Caco-2 (cell line): ENCODE data around the gene IL11. TPM values are rescaled to one million over a fixed set of nuclear protein-coding genes. Genes with fewer than 3 reads are reported as not detected.
A peak's percentile ranks its signal among the peaks of the same experiment; 100 is the strongest.

Source experiments
- BruUV-seq: library from RNA; stranded (reverse); fragments of 400-500 nt; replicated peaks from 2 replicates; lab custom pipeline; 2021; lab: Mats Ljungman, UMichigan
- CTCF ChIA-PET: fragments of 300-600 bp; sonication (Branson Sonifier 250); formaldehyde crosslinking; loops from one replicate; lab custom pipeline; 2022; ENCODE audit warnings: antibody characterized with exemption; lab: Charles Lee
- POLR2A ChIA-PET: fragments of 300-600 bp; sonication (Branson Sonifier 250); formaldehyde crosslinking; loops from one replicate; lab custom pipeline; 2022; ENCODE audit warnings: antibody characterized with exemption; lab: Charles Lee
- DNase-seq, 2 experiments: peaks; one replicate each; pipeline versions ENCODE4 v3.0.0 to v3.0.0-alpha.2; 2020 to 2022
- H3K27me3 ChIP-seq: replicated peaks from 2 replicates; pipeline ENCODE4 v1.6.0; 2011; ENCODE audit warnings: low read length; ENCODE audit not compliant: control insufficient read depth, insufficient read depth
- H3K36me3 ChIP-seq: 2 replicates; pipeline ENCODE4 v1.5.1; 2011; ENCODE audit warnings: low read length; ENCODE audit not compliant: control insufficient read depth, insufficient read depth
- H3K4me1 ChIP-seq: fragments of 250-450 bp; sonication (Bioruptor Pico); 2 replicates; pipeline ENCODE4 v1.5.1; 2020; ENCODE audit warnings: mild to moderate bottlenecking
- H3K4me3 ChIP-seq: 2 replicates; pipeline ENCODE4 v1.5.1; 2011; ENCODE audit warnings: low read depth, mild to moderate bottlenecking, control low read depth, low read length
- H3K9me3 ChIP-seq: fragments of 250-450 bp; sonication (Bioruptor Pico); 2 replicates; pipeline ENCODE4 v1.5.1; 2020; ENCODE audit warnings: mild to moderate bottlenecking, moderate library complexity
- H3K27ac Mint-ChIP-seq: one replicate; pipeline ENCODE4 v1.8.0; 2022; ENCODE audit warnings: mixed read lengths; ENCODE audit not compliant: unreplicated experiment
- H3K27me3 Mint-ChIP-seq: one replicate; pipeline ENCODE4 v1.8.0; 2022; ENCODE audit warnings: mixed read lengths; ENCODE audit not compliant: insufficient read depth, unreplicated experiment
- H3K36me3 Mint-ChIP-seq: one replicate; pipeline ENCODE4 v1.8.0; 2022; ENCODE audit warnings: mild to moderate bottlenecking, mixed read lengths; ENCODE audit not compliant: insufficient read depth, unreplicated experiment
- H3K4me1 Mint-ChIP-seq: one replicate; pipeline ENCODE4 v1.8.0; 2022; ENCODE audit warnings: low read depth, mixed read lengths; ENCODE audit not compliant: unreplicated experiment
- H3K4me3 Mint-ChIP-seq: one replicate; pipeline ENCODE4 v1.8.0; 2022; ENCODE audit warnings: mild to moderate bottlenecking, moderate library complexity, mixed read lengths; ENCODE audit not compliant: unreplicated experiment
- H3K9me3 Mint-ChIP-seq: one replicate; pipeline ENCODE4 v1.8.0; 2022; ENCODE audit warnings: mixed read lengths; ENCODE audit not compliant: unreplicated experiment
- CTCF ChIP-seq, 2 experiments: fragments of 200-600 bp in 1 of 2; IDR thresholded peaks; 1 replicate in 1 of 2; 2 replicates in 1 of 2; pipeline versions ENCODE4 v1.5.1 to v1.8.0; 2011 to 2022; ENCODE audit warnings: antibody characterized with exemption in 1 of 2, control low read depth in 1 of 2, inconsistent platforms in 1 of 2, low read depth in 1 of 2, low read length in 1 of 2, mild to moderate bottlenecking in 1 of 2, moderate library complexity in 1 of 2; ENCODE audit not compliant: insufficient read depth in 1 of 2, severe bottlenecking in 1 of 2, unreplicated experiment in 1 of 2
- intact Hi-C: fragments of 100-400 bp; cut with micrococcal nuclease; formaldehyde crosslinking; loops from one replicate; pipeline ENCODE4 v1.10.0; 2022; ENCODE audit not compliant: unreplicated experiment
- total RNA-seq: library from RNA; stranded (reverse); gene quantifications from 2 replicates; pipeline ENCODE4 v1.2.3, GENCODE V29; 2022

Gene IL11
- total RNA-seq, 1 experiment from 2014 or later, result 0.70 TPM

GRCh38 chr19:55358493-55358892 is 11.8 kb downstream of the IL11 start:
- TF ChIP-seq CTCF (IDR thresholded peaks at IDR 0.05; ENCODE audit: insufficient read depth in 1 of 2, low read depth in 1 of 2, low read length in 1 of 2, severe bottlenecking in 1 of 2, unreplicated experiment in 1 of 2), result no peak
- H3K4me3 Mint-ChIP-seq, result no peak overlapping the region
- no TSS peak for BruUV-seq
- H3K27ac Mint-ChIP-seq, result no peak overlapping the region
- peaks cover 6% of the 10 kb centered on the region for H3K36me3 Mint-ChIP-seq
- Histone ChIP-seq H3K36me3 (no peaks in the 10 kb centered on the region), H3K4me3 (no peak overlapping the region), H3K4me1 (peaks cover 4% of the 10 kb centered on the region; the same call in 1 of the 2 replicates), H3K9me3 (no peaks in the 10 kb centered on the region), H3K27me3 (peaks cover under 1% of the 10 kb centered on the region)
- ChIA-PET CTCF (no interaction called here), POLR2A (interaction anchor here (0.6 kb wide), 1 partner anchor 19 kb away, joined by 3 read pairs; no protein-coding TSS in a partner anchor)
- DNase-seq, result no peak
- no peaks in the 10 kb centered on the region for H3K9me3 Mint-ChIP-seq
- H3K4me1 Mint-ChIP-seq, result no peaks in the 10 kb centered on the region
- intact Hi-C loops, result no loop called here
- H3K27me3 Mint-ChIP-seq, result peaks cover 6% of the 10 kb centered on the region

- BruUV-seq, result no TSS peak
- Histone ChIP-seq H3K36me3 (no peaks in the 10 kb centered on the region), H3K9me3 (no peaks in the 10 kb centered on the region), H3K27me3 (peaks cover 5% of the 10 kb centered on the region), H3K4me3 (no peak overlapping the region), H3K4me1 (peaks cover 19% of the 10 kb centered on the region)
- no peak for DNase-seq
- intact Hi-C loops, result no loop called here
- Mint-ChIP-seq H3K27me3 (peaks cover 15% of the 10 kb centered on the region), H3K4me1 (peaks cover 9% of the 10 kb centered on the region), H3K4me3 (no peak overlapping the region), H3K27ac (no peak overlapping the region), H3K9me3 (no peaks in the 10 kb centered on the region), H3K36me3 (peaks cover 13% of the 10 kb centered on the region)
- ChIA-PET CTCF (interaction anchor here (0.6 kb wide), 1 partner anchor 28 kb away, joined by 3 read pairs; the partner anchor contains the start of gene TMEM238), POLR2A (no interaction called here)
- TF ChIP-seq CTCF (IDR thresholded peaks at IDR 0.05; ENCODE audit: insufficient read depth in 1 of 2, low read depth in 1 of 2, low read length in 1 of 2, severe bottlenecking in 1 of 2, unreplicated experiment in 1 of 2), result no peak
Measured at GRCh38 chr19:55355213-55355821, 14.9 kb downstream of the IL11 start.

- H3K36me3 Mint-ChIP-seq, result peaks cover 13% of the 10 kb centered on the region
- intact Hi-C loops, result loop anchor here (1.0 kb wide), 1 partner anchor 15 kb away; the partner anchor contains the start of gene KMT5C
- ChIA-PET CTCF (no interaction called here), POLR2A (no interaction called here)
- no peaks in the 10 kb centered on the region for H3K9me3 Mint-ChIP-seq
- peaks cover 5% of the 10 kb centered on the region for H3K27me3 ChIP-seq
- H3K4me3 ChIP-seq, result peak within 1 kb of the TSS; percentile 64
- H3K4me3 Mint-ChIP-seq, result peak within 1 kb of the TSS; percentile 80
- peaks cover 9% of the 10 kb centered on the region for H3K4me1 Mint-ChIP-seq
- peaks cover 15% of the 10 kb centered on the region for H3K27me3 Mint-ChIP-seq
- no peak for DNase-seq
- no TSS peak for BruUV-seq
- H3K27ac Mint-ChIP-seq, result no peak within 1 kb of the TSS
- H3K4me1 ChIP-seq, result peaks cover 19% of the 10 kb centered on the region
- no peaks in the 10 kb centered on the region for H3K36me3 ChIP-seq
- H3K9me3 ChIP-seq, result no peaks in the 10 kb centered on the region
- TF ChIP-seq CTCF (IDR thresholded peaks at IDR 0.05; ENCODE audit: insufficient read depth in 1 of 2, low read depth in 1 of 2, low read length in 1 of 2, severe bottlenecking in 1 of 2, unreplicated experiment in 1 of 2), result no peak
Measured at GRCh38 chr19:55354698-55355212, 15.5 kb downstream of the IL11 start, which contains the start of gene COX6B2. Gene COX6B2 (minus strand): TSS chr19:55354719. CDS start chr19:55354521, 198 bp downstream.
